T47D (cell line): ENCODE measurements around the gene SUMF1.

Experiments
- DNase-seq, 2 experiments: peaks; one replicate each; pipeline versions ENCODE4 v3.0.0 to v3.0.0-alpha.2; 2011 to 2012; ENCODE audit warnings: low read depth in 1 of 2, low spot score in 1 of 2
- JUND ChIP-seq: IDR thresholded peaks from 2 replicates; pipeline ENCODE4 v1.6.1; 2012; ENCODE audit warnings: low read depth
- in situ Hi-C: cut with HindIII; loops from 2 replicates; pipeline ENCODE4 v1.10.0; 2016; ENCODE audit warnings: low sequenced_read_pairs, low pct_unique_long_range_greater_than_20kb

SUMF1 gene

DNA sequence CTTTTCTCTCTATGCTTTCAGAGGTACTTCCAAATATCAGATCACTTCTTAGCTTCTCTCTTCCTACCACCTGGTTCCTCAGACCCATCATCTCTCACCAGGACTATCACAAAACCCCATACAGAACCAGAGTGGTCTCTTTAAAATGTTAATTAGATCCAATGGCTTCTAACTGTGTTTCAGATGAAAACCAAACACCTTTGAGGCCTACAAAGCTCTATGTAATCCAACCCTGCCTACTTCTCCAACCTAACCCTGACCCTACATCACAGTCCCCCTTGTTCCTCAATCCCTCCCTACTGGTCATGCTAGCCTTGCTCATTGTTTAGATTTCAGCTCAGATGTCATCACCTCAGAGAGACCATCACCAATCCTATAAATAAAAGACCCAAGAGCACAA is 34.8 kb downstream of the SUMF1 start:
- TF ChIP-seq JUND, result no peak

GRCh38 chr3:4429648-4430350 is 37.3 kb downstream of the SUMF1 start:
- in situ Hi-C loops, result no loop called here

More for the DNA sequence above, 34.8 kb downstream of the SUMF1 start:
- in situ Hi-C loops, result no loop called here
- no peak for DNase-seq

GRCh38 chr3:4426782-4427344 is 40.2 kb downstream of the SUMF1 start:
- TF ChIP-seq JUND, result no peak
- DNase-seq, result peak in 1 of 2 experiments; percentile 23

More at GRCh38 chr3:4429648-4430350, 37.3 kb downstream of the SUMF1 start:
- TF ChIP-seq JUND, result no peak
- no peak for DNase-seq

GRCh38 chr3:4426261-4426781 is 40.7 kb downstream of the SUMF1 start:
- in situ Hi-C loops, result no loop called here
- DNase-seq, result no peak
- no peak for TF ChIP-seq JUND

More at GRCh38 chr3:4426782-4427344, 40.2 kb downstream of the SUMF1 start:
- in situ Hi-C loops, result no loop called here

DNA sequence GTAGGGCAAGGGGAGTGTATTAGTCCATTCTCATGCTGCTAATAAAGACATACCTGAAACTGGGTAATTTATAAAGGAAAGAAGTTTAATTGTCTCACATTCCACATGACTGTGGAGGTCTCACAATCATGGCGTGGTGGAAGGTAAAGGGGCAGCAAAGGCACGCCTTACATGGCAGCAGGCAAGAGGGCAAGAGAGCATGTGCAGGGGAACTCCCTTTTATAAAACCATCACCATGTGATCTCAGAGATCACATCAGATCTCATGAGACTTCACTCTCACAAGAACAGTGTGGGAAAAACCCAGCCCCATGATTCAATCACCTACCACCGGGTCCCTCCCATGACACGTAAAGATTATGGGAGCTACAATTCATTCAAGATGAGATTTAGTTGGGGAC is 41.4 kb downstream of the SUMF1 start:
- TF ChIP-seq JUND, result no peak
- DNase-seq, result no peak
- in situ Hi-C loops, result no loop called here

DNA sequence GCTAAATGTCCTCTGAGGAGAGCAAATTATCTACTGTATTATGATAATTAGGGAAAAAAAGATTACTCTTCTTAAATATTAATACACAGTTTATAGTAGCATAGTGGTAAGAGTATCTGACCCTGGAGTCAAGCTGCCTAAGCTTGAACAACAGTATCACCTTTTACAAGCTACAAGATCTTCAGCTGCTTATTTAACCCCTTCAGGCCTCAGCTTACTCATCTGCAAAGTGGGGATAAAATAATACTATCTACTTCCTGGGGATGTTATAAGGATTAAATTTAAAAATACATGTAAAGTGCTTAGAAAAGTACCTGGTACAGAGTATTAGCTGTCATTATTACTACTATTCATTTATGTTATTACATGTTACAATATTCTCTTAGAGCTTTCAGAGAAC is 42.0 kb downstream of the SUMF1 start:
- no peak for DNase-seq
- in situ Hi-C loops, result no loop called here
- no peak for TF ChIP-seq JUND

DNA sequence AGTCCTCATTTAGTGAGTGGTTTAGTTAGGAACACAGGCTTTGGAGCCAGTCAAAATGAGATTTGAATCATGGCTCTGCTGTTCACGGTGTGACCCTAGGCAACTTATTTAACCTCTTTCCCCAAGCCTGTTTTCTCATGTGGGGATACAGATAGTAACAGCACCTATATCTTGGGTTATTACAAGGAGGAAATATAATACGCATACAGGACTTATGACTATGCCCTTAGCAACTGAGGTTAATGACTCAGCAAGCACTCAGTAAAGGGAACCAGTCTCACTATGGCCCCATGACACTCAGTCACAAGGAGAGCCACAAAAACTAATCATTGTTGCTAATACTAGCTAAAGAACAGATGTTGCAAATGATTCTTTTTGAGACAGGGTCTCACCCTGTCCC is 45.9 kb downstream of the SUMF1 start:
- DNase-seq, result no peak
- TF ChIP-seq JUND, result no peak
- in situ Hi-C loops, result no loop called here

DNA sequence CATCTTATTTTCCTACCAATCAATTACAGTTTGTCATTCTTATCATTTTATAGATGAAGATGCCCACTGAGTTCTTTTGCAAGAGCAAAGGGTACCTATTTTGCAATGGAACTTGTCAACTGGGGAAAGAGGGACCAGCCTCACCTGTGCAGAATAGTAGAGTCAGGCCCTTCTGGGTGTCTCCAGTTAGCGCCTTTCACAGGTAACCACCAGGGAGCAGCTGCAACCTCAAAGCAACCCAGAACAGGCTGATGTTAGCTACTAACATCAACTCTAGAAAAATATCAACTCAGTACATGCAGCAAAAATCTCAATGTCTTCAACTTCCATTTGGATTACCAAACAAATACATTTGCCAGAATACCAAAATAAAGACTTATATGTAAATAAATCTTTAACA is 47.1 kb downstream of the SUMF1 start:
- in situ Hi-C loops, result no loop called here

DNA sequence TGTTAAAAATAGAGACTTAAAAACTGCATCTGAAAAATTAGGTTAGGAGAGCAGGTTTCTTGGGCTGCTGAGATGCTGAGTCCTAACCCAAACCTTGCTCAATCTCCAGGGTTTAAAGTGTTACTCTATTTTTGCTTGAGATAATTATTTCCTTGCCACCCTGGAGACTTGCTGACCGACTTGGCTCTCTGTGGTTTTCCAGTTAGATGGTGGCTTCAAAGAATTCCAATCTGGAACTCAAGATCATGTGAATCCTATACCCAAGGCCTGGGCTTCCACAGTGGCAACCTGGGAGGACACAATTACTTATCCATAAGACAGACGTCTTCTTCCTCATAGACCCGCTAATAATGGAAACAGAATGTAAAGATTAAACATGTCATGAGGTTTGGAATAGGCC is 47.7 kb downstream of the SUMF1 start:
- TF ChIP-seq JUND, result no peak
- in situ Hi-C loops, result no loop called here

More for the DNA sequence above, 47.1 kb downstream of the SUMF1 start:
- no peak for TF ChIP-seq JUND
- no peak for DNase-seq

GRCh38 chr3:4418156-4418555 is 48.9 kb downstream of the SUMF1 start:
- no peak for TF ChIP-seq JUND
- no peak for DNase-seq
- in situ Hi-C loops, result no loop called here

More for the DNA sequence above, 47.7 kb downstream of the SUMF1 start:
- no peak for DNase-seq

DNA sequence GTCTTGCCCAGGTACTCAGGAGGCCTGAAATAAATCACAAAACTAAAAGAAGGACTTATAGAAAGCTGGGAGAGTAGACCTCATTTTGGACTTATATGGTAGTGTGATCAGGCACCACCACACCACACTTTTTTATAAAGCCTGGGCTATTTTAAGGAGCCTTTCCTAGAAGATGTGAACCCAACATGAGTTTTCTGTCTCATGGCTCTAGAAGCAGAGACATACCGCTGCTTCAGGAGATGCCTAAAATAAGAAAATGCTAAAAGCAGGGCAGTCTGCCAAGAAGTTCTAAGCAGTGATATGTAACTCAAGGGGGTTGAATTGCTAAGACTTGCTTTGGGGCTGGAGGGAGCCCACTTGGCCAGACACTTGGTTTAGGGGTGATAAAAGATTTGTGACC is 49.6 kb downstream of the SUMF1 start:
- TF ChIP-seq JUND, result no peak
- DNase-seq, result no peak
- in situ Hi-C loops, result no loop called here

DNA sequence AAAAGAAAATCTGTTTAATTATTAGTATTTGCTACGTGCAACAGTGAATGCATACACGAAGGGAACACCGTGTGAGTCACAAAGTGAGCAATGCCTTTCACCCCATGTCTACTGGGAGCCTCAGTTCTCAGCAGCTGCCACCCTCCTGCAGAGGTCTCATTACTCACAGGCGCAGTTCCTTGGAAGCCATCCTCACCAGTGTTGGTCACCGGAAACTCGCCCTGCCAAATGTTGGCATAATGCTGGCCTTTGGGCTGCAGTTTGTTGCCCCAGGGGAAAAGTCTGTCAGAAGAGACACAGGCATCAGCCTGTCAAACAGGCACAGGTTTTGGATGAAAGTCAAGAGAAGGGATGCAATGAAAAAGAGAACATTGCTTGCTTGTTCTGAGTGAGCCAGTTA is 50.1 kb downstream of the SUMF1 start:
- no peak for TF ChIP-seq JUND
- DNase-seq, result peak in 1 of 2 experiments; percentile 54
- in situ Hi-C loops, result no loop called here

- in situ Hi-C loops, result no loop called here
- no peak for TF ChIP-seq JUND
- DNase-seq, result no peak
These were observed 50.6 kb downstream of the SUMF1 start for GRCh38 chr3:4416427-4416945.
